ENCODE results near the gene TMEM86A.

The TMEM86A gene

GRCh38 chr11:18700872-18701271, 2.3 kb downstream of the TMEM86A start:
- no peak overlapping the region for H3K4me3 ChIP-seq (ENCODE audit: low read depth, low read length)
- TF ChIP-seq CTCF (IDR thresholded peaks at IDR 0.05; ENCODE audit: control insufficient read depth, extremely low read depth, insufficient read depth), result no peak
- no peak for DNase-seq (ENCODE audit: low read depth)

- H3K4me3 ChIP-seq (ENCODE audit: low read depth, low read length), result no peak overlapping the region
- TF ChIP-seq CTCF (IDR thresholded peaks at IDR 0.05; ENCODE audit: control insufficient read depth, extremely low read depth, insufficient read depth), result no peak
- no peak for DNase-seq (ENCODE audit: low read depth)
Observed at GRCh38 chr11:18701614-18702216, 3.1 kb downstream of the TMEM86A start.

GRCh38 chr11:18703001-18703763, 4.6 kb downstream of the TMEM86A start:
- H3K4me3 ChIP-seq (ENCODE audit: low read depth, low read length), result no peak overlapping the region
- no peak for DNase-seq (ENCODE audit: low read depth)
- TF ChIP-seq CTCF (IDR thresholded peaks at IDR 0.05; ENCODE audit: control insufficient read depth, extremely low read depth, insufficient read depth), result no peak

GRCh38 chr11:18704045-18704645, 5.6 kb downstream of the TMEM86A start:
- TF ChIP-seq CTCF (IDR thresholded peaks at IDR 0.05; ENCODE audit: control insufficient read depth, extremely low read depth, insufficient read depth), result no peak
- DNase-seq (ENCODE audit: low read depth), result no peak
- H3K4me3 ChIP-seq (ENCODE audit: low read depth, low read length), result no peak overlapping the region

- no peak for DNase-seq (ENCODE audit: low read depth)
- no peak for TF ChIP-seq CTCF (IDR thresholded peaks at IDR 0.05; ENCODE audit: control insufficient read depth, extremely low read depth, insufficient read depth)
- H3K4me3 ChIP-seq (ENCODE audit: low read depth, low read length), result no peak overlapping the region
Observed at GRCh38 chr11:18704698-18705097, 6.1 kb downstream of the TMEM86A start.

- no peak overlapping the region for H3K4me3 ChIP-seq (ENCODE audit: low read depth, low read length)
- no peak for DNase-seq (ENCODE audit: low read depth)
- TF ChIP-seq CTCF (IDR thresholded peaks at IDR 0.05; ENCODE audit: control insufficient read depth, extremely low read depth, insufficient read depth), result no peak
Observed at GRCh38 chr11:18705651-18706281, 7.2 kb downstream of the TMEM86A start.

All from LNCaP clone FGC (cell line).